GM19023 (cell line): ENCODE measurements around the gene SEPTIN14.
"Not testable (repeated sequence)": the region's sequence is repeated elsewhere in the genome, so short reads cannot be mapped to it uniquely, and the experiment has no call there.

Experiments used
- ATAC-seq: cut with Tn5 transposase; IDR thresholded peaks from one replicate; pipeline ENCODE4 v1.9.1; 2021; ENCODE audit warnings: mild to moderate bottlenecking, moderate library complexity; ENCODE audit not compliant: unreplicated experiment

SEPTIN14 gene

GRCh38 chr7:55862652-55863051 is at the start of gene SEPTIN14:
TSS of gene SEPTIN14 (minus strand) at chr7:55862752. CDS start at chr7:55861996, 756 bp downstream.
- ATAC-seq, result not testable (repeated sequence)

GRCh38 chr7:55903985-55904759 is 41.6 kb upstream of the SEPTIN14 start:
- peak; percentile 89 for ATAC-seq

- ATAC-seq, result not testable (repeated sequence)
Observed at GRCh38 chr7:55901059-55901458, 38.5 kb upstream of the SEPTIN14 start.

DNA sequence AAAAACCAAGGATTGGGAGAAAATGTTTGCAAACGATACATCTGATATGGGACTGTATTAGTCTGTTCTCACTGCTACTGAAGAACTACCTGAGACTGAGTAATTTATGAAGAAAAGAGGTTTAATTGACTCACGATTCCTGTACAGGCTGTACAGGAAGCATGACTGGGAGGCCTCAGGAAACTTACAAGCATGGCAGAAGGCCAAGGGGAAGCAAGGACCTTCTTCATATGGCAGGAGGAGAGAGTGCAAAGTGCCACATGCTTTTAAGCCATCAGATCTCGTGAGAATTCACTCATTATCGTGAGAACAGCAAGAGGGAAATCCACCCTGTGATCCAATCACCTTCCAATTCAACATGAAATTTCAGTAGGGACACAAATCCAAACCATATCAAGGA is 35.7 kb upstream of the SEPTIN14 start:
- ATAC-seq, result no peak

- ATAC-seq, result no peak
Observed at GRCh38 chr7:55895021-55895420, 32.5 kb upstream of the SEPTIN14 start.

- no peak for ATAC-seq
Observed at GRCh38 chr7:55893940-55894339, 31.4 kb upstream of the SEPTIN14 start.

GRCh38 chr7:55888378-55888777 is 25.8 kb upstream of the SEPTIN14 start:
- ATAC-seq, result not testable (repeated sequence)

- ATAC-seq, result no peak
Observed at GRCh38 chr7:55887821-55888247, 25.3 kb upstream of the SEPTIN14 start.

GRCh38 chr7:55884321-55884720 is 21.8 kb upstream of the SEPTIN14 start:
- ATAC-seq, result no peak

DNA sequence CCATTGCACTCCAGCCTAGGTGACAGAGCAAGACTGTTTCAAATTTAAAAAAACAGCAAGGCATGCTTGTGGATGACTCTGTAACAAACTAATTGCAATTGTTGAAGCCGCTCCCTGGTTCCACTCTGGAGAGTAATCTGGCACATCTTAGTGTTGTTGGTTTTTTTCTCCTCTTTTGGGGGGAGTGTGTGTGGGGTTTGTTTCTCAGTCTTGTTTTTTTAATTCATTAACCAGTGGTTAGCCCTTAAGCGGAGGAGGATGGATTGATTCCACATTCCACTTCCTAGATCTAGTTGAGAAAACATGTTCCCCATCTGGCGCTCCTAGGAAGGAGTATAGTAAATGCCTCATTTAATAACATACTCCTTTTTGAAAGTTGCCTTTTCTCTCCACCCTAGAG is 16.1 kb upstream of the SEPTIN14 start:
- no peak for ATAC-seq

GRCh38 chr7:55877308-55877707 is 14.8 kb upstream of the SEPTIN14 start:
- ATAC-seq, result no peak

- ATAC-seq, result no peak
Observed at GRCh38 chr7:55873765-55874164, 11.2 kb upstream of the SEPTIN14 start.

GRCh38 chr7:55871932-55872485 is 9.5 kb upstream of the SEPTIN14 start:
- ATAC-seq, result no peak

GRCh38 chr7:55868989-55869388 is 6.4 kb upstream of the SEPTIN14 start:
- not testable (repeated sequence) for ATAC-seq

DNA sequence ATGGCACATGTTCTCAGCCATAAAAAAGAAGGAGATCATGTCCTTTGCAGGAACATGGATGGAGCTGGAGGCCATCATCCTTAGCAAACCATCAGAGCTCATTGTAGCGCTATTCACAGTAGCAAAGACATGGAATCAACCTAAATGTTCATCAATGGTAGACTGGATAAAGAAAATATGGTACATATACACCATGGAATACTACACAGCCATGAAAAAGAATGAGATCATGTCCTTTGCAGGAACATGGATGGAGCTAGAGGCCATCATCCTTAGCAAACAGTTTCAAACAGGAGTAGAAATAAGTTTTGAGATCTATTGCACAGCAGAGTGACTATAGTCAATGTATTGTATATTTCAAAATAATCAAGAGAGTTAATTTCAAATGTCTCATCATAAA is 17.4 kb downstream of the SEPTIN14 start:
- not testable (repeated sequence) for ATAC-seq

DNA sequence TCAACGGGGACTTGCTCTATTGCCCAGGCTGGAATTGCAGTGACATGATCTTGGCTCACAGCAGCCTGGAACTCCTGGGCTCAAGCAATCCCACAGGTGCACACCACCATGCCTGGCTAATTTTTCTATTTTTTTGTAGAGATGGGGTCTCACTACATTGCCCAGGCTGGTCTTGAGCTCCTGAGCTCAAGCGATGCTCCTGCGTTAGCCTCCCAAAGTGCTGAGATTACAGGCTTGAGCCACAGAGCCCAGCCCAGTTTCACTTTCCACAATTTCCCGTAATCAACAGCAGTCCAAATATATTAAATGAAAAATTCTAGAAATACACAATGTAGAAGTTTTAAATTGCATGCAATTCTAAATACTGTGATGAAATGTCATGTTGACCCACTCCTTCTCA is 24.0 kb downstream of the SEPTIN14 start:
- ATAC-seq, result no peak

GRCh38 chr7:55827577-55827976 is 35.0 kb downstream of the SEPTIN14 start:
- ATAC-seq, result no peak

DNA sequence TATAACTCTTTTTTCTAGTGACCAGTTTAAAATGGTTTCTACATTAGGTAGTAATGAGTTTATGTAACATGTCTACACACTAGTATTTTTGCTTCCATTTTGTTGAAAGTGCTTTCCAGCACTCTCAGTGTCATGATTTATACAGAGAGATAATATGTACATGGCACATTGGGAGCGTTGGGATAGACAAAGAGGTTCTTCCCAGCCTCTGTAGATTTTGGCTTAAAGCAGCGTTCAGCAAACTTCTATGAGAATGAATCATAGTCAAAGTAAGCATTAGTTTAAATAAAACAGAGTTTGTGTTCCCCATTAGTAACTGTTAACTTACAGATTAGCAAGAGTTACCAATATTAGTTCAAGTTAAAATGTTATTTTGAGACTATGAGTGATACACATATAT is 43.9 kb downstream of the SEPTIN14 start:
- no peak for ATAC-seq

GRCh38 chr7:55797260-55797659 is 65.3 kb downstream of the SEPTIN14 start:
- ATAC-seq, result not testable (repeated sequence)

- ATAC-seq, result no peak
Observed at GRCh38 chr7:55794527-55794926, 68.0 kb downstream of the SEPTIN14 start.

GRCh38 chr7:55792048-55792447 is 70.5 kb downstream of the SEPTIN14 start:
- no peak for ATAC-seq

GRCh38 chr7:55787796-55788195 is 74.8 kb downstream of the SEPTIN14 start:
- ATAC-seq, result no peak
